ENCODE results near the gene LSM14A. TPM values are rescaled to one million over a fixed set of nuclear protein-coding genes. Genes with fewer than 3 reads are reported as not detected.
"Not testable (repeated sequence)": the region's sequence is repeated elsewhere in the genome, so short reads cannot be mapped to it uniquely, and the experiment has no call there.

The LSM14A gene
- total RNA-seq, 1 donor from 2014 or later, result 89.5 TPM

GRCh38 chr19:34155686-34156085 lies 16.6 kb upstream of the LSM14A start:
- DNase-seq, result no peak
- H3K27ac Mint-ChIP-seq (ENCODE audit: unreplicated experiment), result no peak overlapping the region
- H3K36me3 Mint-ChIP-seq (ENCODE audit: unreplicated experiment), result no peaks in the 10 kb centered on the region
- peaks cover 3% of the 10 kb centered on the region for H3K4me1 Mint-ChIP-seq (ENCODE audit: low read depth, unreplicated experiment)
- TF ChIP-seq CTCF (IDR thresholded peaks at IDR 0.05; ENCODE audit: partially characterized antibody, unreplicated experiment), result no peak
- no peak overlapping the region for H3K4me3 Mint-ChIP-seq (ENCODE audit: unreplicated experiment)
- no peaks in the 10 kb centered on the region for H3K27me3 Mint-ChIP-seq (ENCODE audit: unreplicated experiment)
- no peaks in the 10 kb centered on the region for H3K9me3 Mint-ChIP-seq (ENCODE audit: unreplicated experiment)

GRCh38 chr19:34158966-34159365 lies 13.3 kb upstream of the LSM14A start:
- not testable (repeated sequence) for H3K4me1 Mint-ChIP-seq (ENCODE audit: low read depth, unreplicated experiment); H3K4me3 Mint-ChIP-seq (ENCODE audit: unreplicated experiment); H3K27me3 Mint-ChIP-seq (ENCODE audit: unreplicated experiment); DNase-seq; H3K27ac Mint-ChIP-seq (ENCODE audit: unreplicated experiment); H3K9me3 Mint-ChIP-seq (ENCODE audit: unreplicated experiment); H3K36me3 Mint-ChIP-seq (ENCODE audit: unreplicated experiment)

GRCh38 chr19:34159541-34159940 lies 12.8 kb upstream of the LSM14A start:
- H3K4me3 Mint-ChIP-seq (ENCODE audit: unreplicated experiment); H3K27me3 Mint-ChIP-seq (ENCODE audit: unreplicated experiment); DNase-seq; H3K36me3 Mint-ChIP-seq (ENCODE audit: unreplicated experiment); H3K9me3 Mint-ChIP-seq (ENCODE audit: unreplicated experiment); H3K4me1 Mint-ChIP-seq (ENCODE audit: low read depth, unreplicated experiment); H3K27ac Mint-ChIP-seq (ENCODE audit: unreplicated experiment): not testable (repeated sequence)

GRCh38 chr19:34161902-34162301 lies 10.4 kb upstream of the LSM14A start:
- not testable (repeated sequence) for H3K36me3 Mint-ChIP-seq (ENCODE audit: unreplicated experiment); H3K9me3 Mint-ChIP-seq (ENCODE audit: unreplicated experiment); DNase-seq; H3K4me3 Mint-ChIP-seq (ENCODE audit: unreplicated experiment); H3K4me1 Mint-ChIP-seq (ENCODE audit: low read depth, unreplicated experiment); H3K27me3 Mint-ChIP-seq (ENCODE audit: unreplicated experiment)
- peak overlapping the region; percentile 48 for H3K27ac Mint-ChIP-seq (ENCODE audit: unreplicated experiment)

GRCh38 chr19:34165295-34165738 lies 7.0 kb upstream of the LSM14A start:
- TF ChIP-seq CTCF (IDR thresholded peaks at IDR 0.05; ENCODE audit: partially characterized antibody, unreplicated experiment), result no peak
- H3K4me3 Mint-ChIP-seq (ENCODE audit: unreplicated experiment), result no peak overlapping the region
- H3K4me1 Mint-ChIP-seq (ENCODE audit: low read depth, unreplicated experiment), result peaks cover 6% of the 10 kb centered on the region
- no peaks in the 10 kb centered on the region for H3K9me3 Mint-ChIP-seq (ENCODE audit: unreplicated experiment)
- DNase-seq, result no peak
- H3K27me3 Mint-ChIP-seq (ENCODE audit: unreplicated experiment), result peaks cover 1% of the 10 kb centered on the region
- H3K36me3 Mint-ChIP-seq (ENCODE audit: unreplicated experiment), result no peaks in the 10 kb centered on the region
- H3K27ac Mint-ChIP-seq (ENCODE audit: unreplicated experiment), result no peak overlapping the region

GRCh38 chr19:34169475-34170199 lies 2.7 kb upstream of the LSM14A start:
- Mint-ChIP-seq H3K9me3 (ENCODE audit: unreplicated experiment) (peaks cover 11% of the 10 kb centered on the region), H3K4me1 (ENCODE audit: low read depth, unreplicated experiment) (peaks cover 17% of the 10 kb centered on the region), H3K27me3 (ENCODE audit: unreplicated experiment) (peaks cover 11% of the 10 kb centered on the region)
- not testable (repeated sequence) for DNase-seq; H3K36me3 Mint-ChIP-seq (ENCODE audit: unreplicated experiment); H3K4me3 Mint-ChIP-seq (ENCODE audit: unreplicated experiment); H3K27ac Mint-ChIP-seq (ENCODE audit: unreplicated experiment)

GRCh38 chr19:34171539-34171876 lies 796 bp upstream of the LSM14A start:
- peaks cover 11% of the 10 kb centered on the region for H3K27me3 Mint-ChIP-seq (ENCODE audit: unreplicated experiment)
- no peak for TF ChIP-seq CTCF (IDR thresholded peaks at IDR 0.05; ENCODE audit: partially characterized antibody, unreplicated experiment)
- DNase-seq, result no peak

More at GRCh38 chr19:34171539-34171876, 796 bp upstream of the LSM14A start:
- H3K4me3 Mint-ChIP-seq (ENCODE audit: unreplicated experiment), result peak overlapping the region; percentile 91
- H3K36me3 Mint-ChIP-seq (ENCODE audit: unreplicated experiment), result no peaks in the 10 kb centered on the region
- H3K9me3 Mint-ChIP-seq (ENCODE audit: unreplicated experiment), result peaks cover 11% of the 10 kb centered on the region
- peaks cover 17% of the 10 kb centered on the region for H3K4me1 Mint-ChIP-seq (ENCODE audit: low read depth, unreplicated experiment)
- peak overlapping the region; percentile 98 for H3K27ac Mint-ChIP-seq (ENCODE audit: unreplicated experiment)

All from glutamatergic neuron (in vitro differentiated cells).